Gastrocnemius medialis (tissue), 4 donors: ENCODE results near the gene NTNG2. TPM values are rescaled to one million over a fixed set of nuclear protein-coding genes. Genes with fewer than 3 reads are reported as not detected.

Experiments
- ATAC-seq, 2 donors: fragments of 150-250 bp; one replicate each; pipeline ENCODE4 v1.9.1; 2016
- DNase-seq, 2 donors: peaks; one replicate each; pipeline ENCODE4 v3.0.0-alpha.2; 2019
- H3K27ac ChIP-seq, 4 donors: fragments of 200-600 bp; sonication (generic); 1 replicate in 1 of 4; 2 replicates in 3 of 4; pipeline ENCODE4 v1.5.1; 2016 to 2018; ENCODE audit warnings: mild to moderate bottlenecking in 2 of 4, moderate library complexity in 1 of 4
- H3K27me3 ChIP-seq, 3 donors: fragments of 200-600 bp; sonication (generic) in 2 of 3; 1 replicate in 1 of 3; 2 replicates in 2 of 3; pipeline versions ENCODE4 v1.5.1 to v1.6.0; 2016 to 2019; ENCODE audit warnings: mild to moderate bottlenecking in 1 of 3, moderate library complexity in 1 of 3
- H3K36me3 ChIP-seq, 2 donors: fragments of 200-600 bp; sonication (generic) in 1 of 2; one replicate each; pipeline ENCODE4 v1.5.1; 2017 to 2018
- H3K4me1 ChIP-seq, 2 donors: fragments of 200-600 bp; sonication (generic) in 1 of 2; one replicate each; pipeline ENCODE4 v1.5.1; 2016 to 2017; ENCODE audit warnings: mild to moderate bottlenecking in 2 of 2
- H3K4me3 ChIP-seq, 4 donors: fragments of 200-600 bp; sonication (generic) in 3 of 4; 1 replicate in 1 of 4; 2 replicates in 3 of 4; pipeline ENCODE4 v1.5.1; 2016 to 2019; ENCODE audit warnings: mild to moderate bottlenecking in 2 of 4
- H3K9me3 ChIP-seq, 3 donors: fragments of 200-600 bp; sonication (generic) in 2 of 3; 1 replicate in 1 of 3; 2 replicates in 2 of 3; pipeline ENCODE4 v1.5.1; 2016 to 2019
- CTCF ChIP-seq, 5 experiments: fragments of 450-650 bp in 3 of 5; fragments of 200-600 bp in 2 of 5; sonication (generic) in 2 of 5; IDR thresholded peaks in 4 of 5; conservative IDR thresholded peaks in 1 of 5; 1 replicate in 4 of 5; 2 replicates in 1 of 5; pipeline ENCODE4 v1.5.1; 2016 to 2019; ENCODE audit warnings: antibody characterized with exemption in 5 of 5, mild to moderate bottlenecking in 3 of 5, moderate library complexity in 3 of 5
- POLR2A ChIP-seq, 2 donors: fragments of 450-650 bp; IDR thresholded peaks; one replicate each; pipeline ENCODE4 v1.6.1; 2017; ENCODE audit warnings: antibody characterized with exemption in 2 of 2, mild to moderate bottlenecking in 2 of 2, moderate library complexity in 2 of 2
- in situ Hi-C, 4 donors: fragments of 200-750 bp; cut with MboI; loops; one replicate each; pipeline versions ENCODE4 v1.15.0 to v1.8.0; 2017; ENCODE audit warnings: low sequenced_read_pairs in 4 of 4
- intact Hi-C: fragments of 100-400 bp; cut with DNase I; formaldehyde crosslinking; loops from one replicate; pipeline ENCODE4 v1.15.1; 2023; ENCODE audit warnings: low total_unique reads
- total RNA-seq, 4 donors: library from RNA; depleted of rRNA; stranded (reverse); fragments of >200 nt; gene quantifications; one replicate each; pipeline versions ENCODE4 v1.1.0 to v1.2.3, GENCODE V29; 2016

The NTNG2 gene
- total RNA-seq, 4 donors from 2014 or later: 0.15 to 0.61 (median 0.19) TPM

GRCh38 chr9:132194508-132194907 lies 32.6 kb downstream of the NTNG2 start:
- Histone ChIP-seq H3K9me3 (no peaks in the 10 kb centered on the region), H3K27me3 (peaks cover 0 to 3% (median 0%) of the 10 kb centered on the region in 3 donors), H3K27ac (no peak overlapping the region), H3K4me3 (no peak overlapping the region), H3K36me3 (no peaks in the 10 kb centered on the region), H3K4me1 (no peaks in the 10 kb centered on the region)
- in situ Hi-C loops: no loop called here
- no peak for TF ChIP-seq CTCF (IDR thresholded peaks at IDR 0.05 in 4 of 5, conservative IDR thresholded peaks at IDR 0.05 in 1 of 5)
- TF ChIP-seq POLR2A (IDR thresholded peaks at IDR 0.05): no peak
- ATAC-seq (no peak), DNase-seq (no peak)
- intact Hi-C loops: no loop called here

GRCh38 chr9:132197315-132197714 lies 35.5 kb downstream of the NTNG2 start:
- DNase-seq (no peak), ATAC-seq (no peak)
- Histone ChIP-seq H3K4me3 (no peak overlapping the region), H3K36me3 (no peaks in the 10 kb centered on the region), H3K4me1 (no peaks in the 10 kb centered on the region), H3K9me3 (no peaks in the 10 kb centered on the region), H3K27me3 (peaks cover 0 to 6% (median 3%) of the 10 kb centered on the region in 3 donors), H3K27ac (no peak overlapping the region)
- TF ChIP-seq CTCF (IDR thresholded peaks at IDR 0.05 in 4 of 5, conservative IDR thresholded peaks at IDR 0.05 in 1 of 5) (no peak), POLR2A (IDR thresholded peaks at IDR 0.05) (no peak)
- intact Hi-C loops: no loop called here
- in situ Hi-C loops: no loop called here

GRCh38 chr9:132197856-132198550 lies 36.1 kb downstream of the NTNG2 start:
- in situ Hi-C loops (no loop called here), intact Hi-C loops (no loop called here)
- H3K27me3 ChIP-seq: peaks cover 4 to 9% (median 6%) of the 10 kb centered on the region in 3 donors
- no peak for DNase-seq
- no peaks in the 10 kb centered on the region for H3K4me1 ChIP-seq
- TF ChIP-seq CTCF (IDR thresholded peaks at IDR 0.05 in 4 of 5, conservative IDR thresholded peaks at IDR 0.05 in 1 of 5) (no peak), POLR2A (IDR thresholded peaks at IDR 0.05) (no peak)
- ATAC-seq: no peak
- no peak overlapping the region for H3K4me3 ChIP-seq
- no peaks in the 10 kb centered on the region for H3K36me3 ChIP-seq
- H3K9me3 ChIP-seq: no peaks in the 10 kb centered on the region
- no peak overlapping the region for H3K27ac ChIP-seq

GRCh38 chr9:132199056-132199455 lies 37.2 kb downstream of the NTNG2 start:
- Histone ChIP-seq H3K9me3 (no peaks in the 10 kb centered on the region), H3K4me1 (no peaks in the 10 kb centered on the region), H3K36me3 (no peaks in the 10 kb centered on the region), H3K4me3 (no peak overlapping the region), H3K27ac (no peak overlapping the region), H3K27me3 (peaks cover 6 to 17% (median 9%) of the 10 kb centered on the region in 3 donors)
- in situ Hi-C loops: no loop called here
- intact Hi-C loops: no loop called here
- DNase-seq: no peak
- ATAC-seq: no peak
- TF ChIP-seq CTCF (IDR thresholded peaks at IDR 0.05 in 4 of 5, conservative IDR thresholded peaks at IDR 0.05 in 1 of 5): no peak
- TF ChIP-seq POLR2A (IDR thresholded peaks at IDR 0.05): no peak

- in situ Hi-C loops: no loop called here
- H3K27ac ChIP-seq: no peak overlapping the region
- intact Hi-C loops: no loop called here
- ATAC-seq: no peak
- no peaks in the 10 kb centered on the region for H3K9me3 ChIP-seq
- no peak for TF ChIP-seq CTCF (IDR thresholded peaks at IDR 0.05 in 4 of 5, conservative IDR thresholded peaks at IDR 0.05 in 1 of 5)
- TF ChIP-seq POLR2A (IDR thresholded peaks at IDR 0.05): no peak
- no peak overlapping the region for H3K4me3 ChIP-seq
- H3K27me3 ChIP-seq: peaks cover 6 to 17% (median 9%) of the 10 kb centered on the region in 3 donors
- DNase-seq: no peak
- no peaks in the 10 kb centered on the region for H3K4me1 ChIP-seq
- no peaks in the 10 kb centered on the region for H3K36me3 ChIP-seq
These were observed 38.8 kb downstream of the NTNG2 start for GRCh38 chr9:132200706-132201105.
